ENCODE results near the gene C10orf143. TPM values are rescaled to one million over a fixed set of nuclear protein-coding genes. Genes with fewer than 3 reads are reported as not detected.

C10orf143 gene
- total RNA-seq, 2 donors from 2014 or later = not detected

GRCh38 chr10:130076681-130077080, 33.9 kb downstream of the C10orf143 start:
- Histone ChIP-seq H3K27ac (no peak overlapping the region), H3K36me3 (peaks cover 8% of the 10 kb centered on the region), H3K4me3 (no peak overlapping the region), H3K9me3 (no peaks in the 10 kb centered on the region), H3K4me1 (ENCODE audit: control insufficient read depth in 1 of 2, low read depth in 2 of 2) (no peaks in the 10 kb centered on the region), H3K27me3 (replicated peaks; ENCODE audit: insufficient read depth) (no peaks in the 10 kb centered on the region)
- DNase-seq (ENCODE audit: low spot score) (no peak), ATAC-seq (ENCODE audit: insufficient number of reproducible peaks, low FRiP score, low read depth) (no peak)
- TF ChIP-seq CTCF (IDR thresholded peaks at IDR 0.05) = no peak

GRCh38 chr10:130074639-130075038, 36.0 kb downstream of the C10orf143 start:
- Histone ChIP-seq H3K9me3 (no peaks in the 10 kb centered on the region), H3K4me3 (no peak overlapping the region), H3K27ac (no peak overlapping the region), H3K36me3 (peaks cover 8% of the 10 kb centered on the region), H3K27me3 (replicated peaks; ENCODE audit: insufficient read depth) (no peaks in the 10 kb centered on the region), H3K4me1 (ENCODE audit: control insufficient read depth in 1 of 2, low read depth in 2 of 2) (no peaks in the 10 kb centered on the region)
- TF ChIP-seq CTCF (IDR thresholded peaks at IDR 0.05) = no peak
- ATAC-seq (ENCODE audit: insufficient number of reproducible peaks, low FRiP score, low read depth) (no peak), DNase-seq (ENCODE audit: low spot score) (no peak)

- peaks cover 8% of the 10 kb centered on the region for H3K36me3 ChIP-seq
- ATAC-seq (ENCODE audit: insufficient number of reproducible peaks, low FRiP score, low read depth) (no peak), DNase-seq (ENCODE audit: low spot score) (no peak)
- TF ChIP-seq CTCF (IDR thresholded peaks at IDR 0.05) = no peak
- no peaks in the 10 kb centered on the region for H3K4me1 ChIP-seq (ENCODE audit: control insufficient read depth in 1 of 2, low read depth in 2 of 2)
- H3K27ac ChIP-seq = no peak overlapping the region
- H3K27me3 ChIP-seq (replicated peaks; ENCODE audit: insufficient read depth) = no peaks in the 10 kb centered on the region
- H3K9me3 ChIP-seq = no peaks in the 10 kb centered on the region
- H3K4me3 ChIP-seq = no peak overlapping the region
Observed at GRCh38 chr10:130073912-130074311, 36.7 kb downstream of the C10orf143 start.

GRCh38 chr10:130072247-130072646, 38.4 kb downstream of the C10orf143 start:
- no peak for TF ChIP-seq CTCF (IDR thresholded peaks at IDR 0.05)
- H3K4me1 ChIP-seq (ENCODE audit: control insufficient read depth in 1 of 2, low read depth in 2 of 2) = no peaks in the 10 kb centered on the region
- H3K27me3 ChIP-seq (replicated peaks; ENCODE audit: insufficient read depth) = no peaks in the 10 kb centered on the region
- ATAC-seq (ENCODE audit: insufficient number of reproducible peaks, low FRiP score, low read depth) (no peak), DNase-seq (ENCODE audit: low spot score) (no peak)
- H3K36me3 ChIP-seq = peaks cover 8% of the 10 kb centered on the region
- no peak overlapping the region for H3K27ac ChIP-seq
- no peak overlapping the region for H3K4me3 ChIP-seq
- H3K9me3 ChIP-seq = no peaks in the 10 kb centered on the region

GRCh38 chr10:130067893-130068292, 42.7 kb downstream of the C10orf143 start:
- ATAC-seq (ENCODE audit: insufficient number of reproducible peaks, low FRiP score, low read depth) (no peak), DNase-seq (ENCODE audit: low spot score) (no peak)
- no peak for TF ChIP-seq CTCF (IDR thresholded peaks at IDR 0.05)
- Histone ChIP-seq H3K27me3 (replicated peaks; ENCODE audit: insufficient read depth) (no peaks in the 10 kb centered on the region), H3K4me3 (no peak overlapping the region), H3K4me1 (ENCODE audit: control insufficient read depth in 1 of 2, low read depth in 2 of 2) (no peaks in the 10 kb centered on the region), H3K36me3 (peaks cover 8% of the 10 kb centered on the region), H3K27ac (no peak overlapping the region), H3K9me3 (no peaks in the 10 kb centered on the region)
